NK-92 (cell line): ENCODE measurements around the gene DNAJC5.

ENCODE experiments used
- DNase-seq: peaks from one replicate; lab custom pipeline; 2025; ENCODE audit not compliant: unreplicated experiment; lab: John Stamatoyannopoulos, UW

DNAJC5 gene

GRCh38 chr20:63939061-63939935, 44.4 kb downstream of the DNAJC5 start:
- no peak for DNase-seq

- DNase-seq: no peak
Measured at GRCh38 chr20:63940071-63940471, 45.1 kb downstream of the DNAJC5 start.

- no peak for DNase-seq
Measured at GRCh38 chr20:63940472-63941266, 45.7 kb downstream of the DNAJC5 start.

- no peak for DNase-seq
Measured at GRCh38 chr20:63941282-63942081, 46.6 kb downstream of the DNAJC5 start.

GRCh38 chr20:63942250-63942951, 47.5 kb downstream of the DNAJC5 start:
- DNase-seq: no peak

GRCh38 chr20:63942969-63943807, 48.3 kb downstream of the DNAJC5 start:
- no peak for DNase-seq

GRCh38 chr20:63943808-63944077, 48.8 kb downstream of the DNAJC5 start:
- no peak for DNase-seq

- no peak for DNase-seq
Measured at GRCh38 chr20:63944078-63944941, 49.4 kb downstream of the DNAJC5 start.

- no peak for DNase-seq
Measured at GRCh38 chr20:63945031-63945658, 50.2 kb downstream of the DNAJC5 start.

GRCh38 chr20:63945921-63946920, 51.3 kb downstream of the DNAJC5 start:
- no peak for DNase-seq

- DNase-seq: no peak
Measured at GRCh38 chr20:63946986-63947637, 52.2 kb downstream of the DNAJC5 start.

- DNase-seq: no peak
Measured at GRCh38 chr20:63947638-63948456, 52.9 kb downstream of the DNAJC5 start.

GRCh38 chr20:63950701-63951397, 55.9 kb downstream of the DNAJC5 start:
- DNase-seq: no peak

- DNase-seq: no peak
Measured at GRCh38 chr20:63951398-63952209, 56.7 kb downstream of the DNAJC5 start.

GRCh38 chr20:63952210-63952535, 57.2 kb downstream of the DNAJC5 start:
- DNase-seq: no peak
